HCT116 (cell line): Measurements from ENCODE around the gene TLCD3A.

Experiments used
- EGR1 ChIP-seq: IDR thresholded peaks from 2 replicates; pipeline ENCODE4 v1.6.1; 2012; ENCODE audit warnings: low read depth
- POLR2A ChIP-seq: IDR thresholded peaks from 2 replicates; pipeline ENCODE4 v1.7.0; 2011; ENCODE audit warnings: borderline replicate concordance; ENCODE audit not compliant: insufficient read depth, insufficient read length; ENCODE audit errors: extremely low read depth
- POLR2AphosphoS5 ChIP-seq: IDR thresholded peaks from 2 replicates; pipeline ENCODE4 v1.6.1; 2011; ENCODE audit warnings: mild to moderate bottlenecking, low read depth, low read length, moderate library complexity
- YY1 ChIP-seq: IDR thresholded peaks from 2 replicates; pipeline ENCODE4 v1.6.1; 2011; ENCODE audit warnings: low read length, low read depth, moderate library complexity, mild to moderate bottlenecking; ENCODE audit not compliant: insufficient replicate concordance; ENCODE audit errors: extremely low read depth
- TF ChIP-seq, protein P1 (sequence below), 3 experiments: fragments of 200-600 bp in 1 of 3; sonication (generic) in 1 of 3; IDR thresholded peaks in 2 of 3; conservative IDR thresholded peaks in 1 of 3; 2 replicates each; pipeline ENCODE4 v1.5.1; 2012 to 2017; ENCODE audit warnings: low read depth in 2 of 3, low read length in 2 of 3, antibody characterized with exemption in 1 of 3, borderline replicate concordance in 1 of 3, control low read depth in 1 of 3, mild to moderate bottlenecking in 1 of 3, mixed read lengths in 1 of 3, mixed run types in 1 of 3, moderate library complexity in 1 of 3; ENCODE audit not compliant: insufficient read depth in 1 of 3

GRCh38 chr17:683040-683439, 49.4 kb upstream of the TLCD3A start:
- TF ChIP-seq POLR2A (no peak), YY1 (no peak), EGR1 (no peak), POLR2AphosphoS5 (no peak)
- TF ChIP-seq, protein P1, sequence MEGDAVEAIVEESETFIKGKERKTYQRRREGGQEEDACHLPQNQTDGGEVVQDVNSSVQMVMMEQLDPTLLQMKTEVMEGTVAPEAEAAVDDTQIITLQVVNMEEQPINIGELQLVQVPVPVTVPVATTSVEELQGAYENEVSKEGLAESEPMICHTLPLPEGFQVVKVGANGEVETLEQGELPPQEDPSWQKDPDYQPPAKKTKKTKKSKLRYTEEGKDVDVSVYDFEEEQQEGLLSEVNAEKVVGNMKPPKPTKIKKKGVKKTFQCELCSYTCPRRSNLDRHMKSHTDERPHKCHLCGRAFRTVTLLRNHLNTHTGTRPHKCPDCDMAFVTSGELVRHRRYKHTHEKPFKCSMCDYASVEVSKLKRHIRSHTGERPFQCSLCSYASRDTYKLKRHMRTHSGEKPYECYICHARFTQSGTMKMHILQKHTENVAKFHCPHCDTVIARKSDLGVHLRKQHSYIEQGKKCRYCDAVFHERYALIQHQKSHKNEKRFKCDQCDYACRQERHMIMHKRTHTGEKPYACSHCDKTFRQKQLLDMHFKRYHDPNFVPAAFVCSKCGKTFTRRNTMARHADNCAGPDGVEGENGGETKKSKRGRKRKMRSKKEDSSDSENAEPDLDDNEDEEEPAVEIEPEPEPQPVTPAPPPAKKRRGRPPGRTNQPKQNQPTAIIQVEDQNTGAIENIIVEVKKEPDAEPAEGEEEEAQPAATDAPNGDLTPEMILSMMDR (IDR thresholded peaks at IDR 0.05 in 2 of 3, conservative IDR thresholded peaks at IDR 0.05 in 1 of 3; ENCODE audit: borderline replicate concordance in 1 of 3, insufficient read depth in 1 of 3, low read depth in 2 of 3, low read length in 2 of 3), result no peak
